Esophagus squamous epithelium (tissue), 5 donors: ENCODE results near the gene UBE2N. TPM values are rescaled to one million over a fixed set of nuclear protein-coding genes. Genes with fewer than 3 reads are reported as not detected.
"Not testable (repeated sequence)": the region's sequence is repeated elsewhere in the genome, so short reads cannot be mapped to it uniquely, and the experiment has no call there.

ENCODE experiments used
- DNase-seq: peaks from one replicate; lab custom pipeline; 2025; lab: John Stamatoyannopoulos, UW
- H3K27ac ChIP-seq, 4 donors: fragments of 200-600 bp; sonication (generic); one replicate each; pipeline ENCODE4 v1.5.1; 2016 to 2019; ENCODE audit warnings: mild to moderate bottlenecking in 1 of 4
- H3K27me3 ChIP-seq, 4 donors: fragments of 200-600 bp; sonication (generic); 1 replicate in 3 of 4; 2 replicates in 1 of 4; pipeline versions ENCODE4 v1.5.1 to v1.6.0; 2017 to 2021; ENCODE audit warnings: antibody characterized with exemption in 1 of 4
- H3K36me3 ChIP-seq, 3 donors: fragments of 200-600 bp; sonication (generic); one replicate each; pipeline ENCODE4 v1.5.1; 2016 to 2019
- H3K4me1 ChIP-seq, 3 donors: fragments of 200-600 bp; sonication (generic); one replicate each; pipeline ENCODE4 v1.5.1; 2017 to 2019
- H3K4me3 ChIP-seq, 4 donors: fragments of 200-600 bp; sonication (generic); 1 replicate in 3 of 4; 2 replicates in 1 of 4; pipeline ENCODE4 v1.5.1; 2016 to 2019; ENCODE audit warnings: mild to moderate bottlenecking in 2 of 4, moderate library complexity in 1 of 4
- H3K9me3 ChIP-seq, 3 donors: fragments of 200-600 bp; sonication (generic); one replicate each; pipeline ENCODE4 v1.5.1; 2016 to 2019
- CTCF ChIP-seq, 6 experiments: fragments of 450-650 bp in 4 of 6; fragments of 200-600 bp in 2 of 6; sonication (generic) in 2 of 6; IDR thresholded peaks; one replicate each; pipeline ENCODE4 v1.5.1; 2016 to 2019; ENCODE audit warnings: antibody characterized with exemption in 6 of 6, mild to moderate bottlenecking in 4 of 6, moderate library complexity in 4 of 6
- POLR2A ChIP-seq, 4 donors: fragments of 450-650 bp; IDR thresholded peaks; one replicate each; pipeline ENCODE4 v1.6.1; 2017; ENCODE audit warnings: antibody characterized with exemption in 4 of 4, mild to moderate bottlenecking in 4 of 4, moderate library complexity in 3 of 4
- WGBS, 2 donors: methylation state at CpG; one replicate each; pipeline ENCODE4 v1.1.5; 2018; 5-methylcytosine and 5-hydroxymethylcytosine counted together
- intact Hi-C: fragments of 100-400 bp; cut with DNase I; formaldehyde crosslinking; loops from one replicate; pipeline ENCODE4 v1.15.0; 2022
- total RNA-seq, 4 donors: library from RNA; depleted of rRNA; stranded (reverse); fragments of >200 nt; gene quantifications; one replicate each; pipeline ENCODE4 v1.1.0, GENCODE V29; 2016
- donor health status: DM: yes; HTN: yes; CAD: no.

UBE2N gene
- total RNA-seq, 4 donors from 2014 or later: 32.6 to 52.8 (median 43.3) TPM

- intact Hi-C loops: no loop called here
- H3K27me3 ChIP-seq: no peaks in the 10 kb centered on the region
- H3K9me3 ChIP-seq: no peaks in the 10 kb centered on the region
- 87 to 88% methylated on average over 7 of the region's 7 CpGs for WGBS, 2 donors
- TF ChIP-seq CTCF (IDR thresholded peaks at IDR 0.05): no peak
- TF ChIP-seq POLR2A (IDR thresholded peaks at IDR 0.05): no peak
- no peaks in the 10 kb centered on the region for H3K4me1 ChIP-seq
- peaks cover 0 to 36% (median 0%) of the 10 kb centered on the region in 3 donors for H3K36me3 ChIP-seq
- DNase-seq: no peak
- no peak overlapping the region for H3K4me3 ChIP-seq
- H3K27ac ChIP-seq: no peak overlapping the region
These were observed 37.6 kb downstream of the UBE2N start for GRCh38 chr12:93403988-93404803.

DNA sequence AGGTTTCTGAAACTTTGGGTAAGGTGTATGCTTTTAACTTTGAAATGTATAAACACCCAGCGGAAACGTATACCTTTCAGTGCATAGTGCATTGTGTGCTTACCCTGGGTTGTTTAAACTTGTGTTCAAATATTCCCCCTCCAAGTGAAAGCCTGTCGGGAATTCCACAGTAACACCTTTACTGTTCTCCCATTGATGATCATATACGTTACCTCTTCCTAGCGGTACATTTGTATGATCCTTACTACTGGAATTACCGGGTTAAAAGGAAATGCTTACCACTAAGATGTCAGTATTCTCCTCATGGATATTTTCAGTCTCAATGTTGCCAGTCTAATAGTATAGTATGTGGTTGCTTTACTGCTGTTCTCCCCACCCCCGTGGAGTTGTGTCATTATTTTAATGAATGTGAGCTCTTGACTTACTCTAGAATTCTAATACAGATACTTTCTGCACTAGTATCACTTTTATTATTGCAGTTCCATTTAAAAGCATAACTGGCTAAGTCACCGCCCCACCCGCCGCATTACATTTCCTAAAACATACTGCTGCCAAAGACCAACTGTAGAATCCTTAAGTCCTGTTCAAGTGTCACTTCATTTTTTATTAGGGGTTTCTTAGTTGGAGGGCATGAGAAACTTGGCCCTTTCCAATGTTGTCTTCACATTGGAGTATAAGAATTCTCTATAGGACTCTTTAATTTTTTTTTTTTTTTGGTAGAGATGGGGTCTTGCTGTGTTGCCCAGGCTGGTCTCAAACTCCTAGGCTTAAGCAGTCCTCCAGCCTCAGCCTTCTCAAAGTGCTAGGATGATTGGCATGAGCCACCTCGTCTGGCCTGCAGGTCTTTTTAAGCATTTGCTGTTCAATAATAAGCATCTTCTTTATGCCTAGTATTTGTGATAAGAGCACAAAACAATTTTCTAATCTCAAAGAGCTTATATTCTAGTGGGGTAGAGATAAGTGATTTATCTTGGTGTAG is 39.1 kb downstream of the UBE2N start:
- intact Hi-C loops: no loop called here
- no peak for DNase-seq
- no peaks in the 10 kb centered on the region for H3K4me1 ChIP-seq
- H3K4me3 ChIP-seq: no peak overlapping the region
- 80 to 86% methylated on average over 11 of the region's 11 CpGs for WGBS, 2 donors
- H3K36me3 ChIP-seq: peaks cover 0 to 38% (median under 1%) of the 10 kb centered on the region in 3 donors
- no peak overlapping the region for H3K27ac ChIP-seq
- no peaks in the 10 kb centered on the region for H3K27me3 ChIP-seq
- H3K9me3 ChIP-seq: no peaks in the 10 kb centered on the region
- no peak for TF ChIP-seq POLR2A (IDR thresholded peaks at IDR 0.05)
- no peak for TF ChIP-seq CTCF (IDR thresholded peaks at IDR 0.05)

GRCh38 chr12:93399183-93399863 is 42.4 kb downstream of the UBE2N start:
- intact Hi-C loops: loop anchor here (5.0 kb wide), 1 partner anchor 412 kb away; no protein-coding TSS in a partner anchor
- 17% methylated on average over 1 of the region's 5 CpGs; no CpG with 5 or more reads in 1 of the 2 donors for WGBS, 2 donors
- not testable (repeated sequence) for DNase-seq

GRCh38 chr12:93397412-93397811 is 44.3 kb downstream of the UBE2N start:
- intact Hi-C loops: loop anchor here (5.0 kb wide), 1 partner anchor 410 kb away; no protein-coding TSS in a partner anchor
- H3K36me3 ChIP-seq: peaks cover 0 to 49% (median 5%) of the 10 kb centered on the region in 3 donors
- 59 to 76% methylated on average over 8 to 12 of the region's 12 CpGs for WGBS, 2 donors
- no peak overlapping the region for H3K4me3 ChIP-seq
- H3K27me3 ChIP-seq: no peaks in the 10 kb centered on the region
- H3K9me3 ChIP-seq: no peaks in the 10 kb centered on the region
- TF ChIP-seq POLR2A (IDR thresholded peaks at IDR 0.05) (no peak), CTCF (IDR thresholded peaks at IDR 0.05) (no peak)
- DNase-seq: no peak
- H3K27ac ChIP-seq: no peak overlapping the region
- peaks cover 0 to 3% (median 0%) of the 10 kb centered on the region in 3 donors for H3K4me1 ChIP-seq

More at GRCh38 chr12:93399183-93399863, 42.4 kb downstream of the UBE2N start:
- H3K4me3 ChIP-seq, H3K27ac ChIP-seq, H3K9me3 ChIP-seq, H3K27me3 ChIP-seq, H3K4me1 ChIP-seq: not testable (repeated sequence)
- H3K36me3 ChIP-seq: peaks cover 0 to 57% (median 5%) of the 10 kb centered on the region in 3 donors

GRCh38 chr12:93393425-93393824 is 48.3 kb downstream of the UBE2N start:
- Histone ChIP-seq H3K27me3 (no peaks in the 10 kb centered on the region), H3K4me1 (peaks cover 0 to 39% (median 10%) of the 10 kb centered on the region in 3 donors), H3K27ac (no peak overlapping the region), H3K9me3 (no peaks in the 10 kb centered on the region), H3K36me3 (peaks cover 0 to 38% (median 5%) of the 10 kb centered on the region in 3 donors), H3K4me3 (no peak overlapping the region)
- WGBS, 2 donors: 47 to 61% methylated on average over 2 of the region's 2 CpGs
- no peak for TF ChIP-seq CTCF (IDR thresholded peaks at IDR 0.05)
- TF ChIP-seq POLR2A (IDR thresholded peaks at IDR 0.05): no peak
- DNase-seq: no peak
- intact Hi-C loops: no loop called here
